HG03097 (cell line): Measurements from ENCODE around the gene EFNA1.

ENCODE experiments used
- ATAC-seq: cut with Tn5 transposase; IDR thresholded peaks from one replicate; pipeline ENCODE4 v1.9.1; 2021; ENCODE audit not compliant: unreplicated experiment, low FRiP score

Gene EFNA1

GRCh38 chr1:155123801-155124200 is 3.9 kb upstream of the EFNA1 start:
- no peak for ATAC-seq

- no peak for ATAC-seq
Measured at GRCh38 chr1:155124503-155125463, 2.9 kb upstream of the EFNA1 start.

- no peak for ATAC-seq
Measured at GRCh38 chr1:155125511-155125945, 2.1 kb upstream of the EFNA1 start.

GRCh38 chr1:155125946-155126555 is 1.6 kb upstream of the EFNA1 start:
- no peak for ATAC-seq

- no peak for ATAC-seq
Measured at GRCh38 chr1:155126556-155127104, 1.0 kb upstream of the EFNA1 start.

GRCh38 chr1:155127967-155128754 is 485 bp downstream of the EFNA1 start:
- ATAC-seq: no peak

GRCh38 chr1:155128755-155129473 is 1.2 kb downstream of the EFNA1 start:
- ATAC-seq: no peak

GRCh38 chr1:155130272-155131006 is 2.8 kb downstream of the EFNA1 start:
- ATAC-seq: no peak

GRCh38 chr1:155131285-155131684 is 3.6 kb downstream of the EFNA1 start:
- ATAC-seq: no peak

GRCh38 chr1:155131856-155132255 is 4.2 kb downstream of the EFNA1 start:
- ATAC-seq: no peak

- ATAC-seq: no peak
Measured at GRCh38 chr1:155133799-155134281, 6.2 kb downstream of the EFNA1 start.

GRCh38 chr1:155134322-155134721 is 6.6 kb downstream of the EFNA1 start:
- ATAC-seq: no peak

- ATAC-seq: no peak
Measured at GRCh38 chr1:155134880-155135414, 7.3 kb downstream of the EFNA1 start.

- peak; percentile 53 for ATAC-seq
Measured at GRCh38 chr1:155135415-155136028, 7.8 kb downstream of the EFNA1 start, which contains the start of gene SLC50A1. SLC50A1 (plus strand) TSS chr1:155135852; CDS start chr1:155135912, 60 bp downstream.

- ATAC-seq: no peak
Measured at GRCh38 chr1:155136748-155137147, 9.1 kb downstream of the EFNA1 start.

- ATAC-seq: no peak
Measured at GRCh38 chr1:155137154-155137949, 9.7 kb downstream of the EFNA1 start.

- no peak for ATAC-seq
Measured at GRCh38 chr1:155139895-155140629, 12.4 kb downstream of the EFNA1 start, which contains the start of gene DPM3. DPM3 (minus strand) TSS chr1:155140531; CDS start chr1:155140240, 291 bp downstream.
